K562 (cell line): ENCODE results near the gene CYP1B1.

Experiments
- CREB1 ChIP-seq, 2 experiments: sonication (generic) in 1 of 2; formaldehyde crosslinking in 1 of 2; IDR thresholded peaks; 2 replicates each; pipeline versions ENCODE4 v1.6.1 to v1.8.0; 2012 to 2022; ENCODE audit warnings: inconsistent platforms in 1 of 2, mild to moderate bottlenecking in 1 of 2, missing genetic modification reagents in 1 of 2, moderate library complexity in 1 of 2
- EGR1 ChIP-seq: fragments of 450-650 bp; conservative IDR thresholded peaks from 2 replicates; pipeline ENCODE4 v1.6.1; 2017; ENCODE audit warnings: mild to moderate bottlenecking
- HNRNPUL1 ChIP-seq: fragments of 200-400 bp; formaldehyde crosslinking; IDR thresholded peaks from 2 replicates; pipeline ENCODE4 v1.6.1; 2017; ENCODE audit warnings: low read length
- JUND ChIP-seq, 2 experiments: IDR thresholded peaks; 2 replicates in 1 of 2; 3 replicates in 1 of 2; pipeline ENCODE4 v1.6.1; 2011; ENCODE audit warnings: borderline replicate concordance in 2 of 2, low read depth in 2 of 2, low read length in 2 of 2, improper control_type of control experiment in 1 of 2, missing biosample characterization in 1 of 2, missing genetic modification characterization in 1 of 2, missing genetic modification reagents in 1 of 2
- MAFK ChIP-seq: IDR thresholded peaks from 2 replicates; pipeline ENCODE4 v1.6.1; 2011; ENCODE audit warnings: low read length, improper control_type of control experiment
- TF ChIP-seq, protein P1 (sequence below), 3 experiments: IDR thresholded peaks in 2 of 3; conservative IDR thresholded peaks in 1 of 3; 2 replicates each; pipeline ENCODE4 v1.5.1; 2011 to 2012; ENCODE audit warnings: low read length in 3 of 3, mild to moderate bottlenecking in 3 of 3, control low read depth in 2 of 3, improper control_type of control experiment in 1 of 3, inconsistent platforms in 1 of 3, low read depth in 1 of 3, mixed read lengths in 1 of 3, moderate library complexity in 1 of 3; ENCODE audit not compliant: insufficient read depth in 2 of 3

DNA sequence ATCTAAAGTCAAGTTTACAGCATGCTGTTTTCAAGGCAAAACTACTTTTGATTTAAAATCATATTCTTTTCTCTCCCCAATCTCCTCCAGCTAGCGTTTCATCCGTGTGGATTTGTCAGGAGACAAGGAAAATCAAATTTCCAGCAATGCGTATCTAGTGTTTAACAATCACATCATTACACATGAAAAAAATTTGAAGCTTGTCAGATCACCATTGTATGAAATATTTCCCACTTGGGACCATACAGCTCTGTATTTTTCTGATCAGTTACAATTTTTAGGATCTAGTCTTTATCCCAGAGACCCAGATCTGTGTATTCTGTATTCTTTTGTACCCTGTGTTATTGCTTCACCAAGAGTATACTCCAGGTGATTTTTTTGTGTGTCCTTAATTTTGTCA is 28.6 kb upstream of the CYP1B1 start:
- TF ChIP-seq EGR1 = no peak
- TF ChIP-seq JUND (IDR thresholded peaks at IDR 0.05; ENCODE audit: borderline replicate concordance, low read depth, low read length) = no peak
- TF ChIP-seq JUND (tag; IDR thresholded peaks at IDR 0.05; ENCODE audit: borderline replicate concordance, low read depth, low read length) = no peak
- TF ChIP-seq CREB1 (IDR thresholded peaks at IDR 0.05) = no peak
- no peak for TF ChIP-seq CREB1 (CRISPR knock-in tag; IDR thresholded peaks at IDR 0.05)
- TF ChIP-seq HNRNPUL1 = no peak
- TF ChIP-seq MAFK = no peak
- TF ChIP-seq, protein P1, sequence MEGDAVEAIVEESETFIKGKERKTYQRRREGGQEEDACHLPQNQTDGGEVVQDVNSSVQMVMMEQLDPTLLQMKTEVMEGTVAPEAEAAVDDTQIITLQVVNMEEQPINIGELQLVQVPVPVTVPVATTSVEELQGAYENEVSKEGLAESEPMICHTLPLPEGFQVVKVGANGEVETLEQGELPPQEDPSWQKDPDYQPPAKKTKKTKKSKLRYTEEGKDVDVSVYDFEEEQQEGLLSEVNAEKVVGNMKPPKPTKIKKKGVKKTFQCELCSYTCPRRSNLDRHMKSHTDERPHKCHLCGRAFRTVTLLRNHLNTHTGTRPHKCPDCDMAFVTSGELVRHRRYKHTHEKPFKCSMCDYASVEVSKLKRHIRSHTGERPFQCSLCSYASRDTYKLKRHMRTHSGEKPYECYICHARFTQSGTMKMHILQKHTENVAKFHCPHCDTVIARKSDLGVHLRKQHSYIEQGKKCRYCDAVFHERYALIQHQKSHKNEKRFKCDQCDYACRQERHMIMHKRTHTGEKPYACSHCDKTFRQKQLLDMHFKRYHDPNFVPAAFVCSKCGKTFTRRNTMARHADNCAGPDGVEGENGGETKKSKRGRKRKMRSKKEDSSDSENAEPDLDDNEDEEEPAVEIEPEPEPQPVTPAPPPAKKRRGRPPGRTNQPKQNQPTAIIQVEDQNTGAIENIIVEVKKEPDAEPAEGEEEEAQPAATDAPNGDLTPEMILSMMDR (IDR thresholded peaks at IDR 0.05 in 2 of 3, conservative IDR thresholded peaks at IDR 0.05 in 1 of 3; ENCODE audit: insufficient read depth in 2 of 3, low read depth in 1 of 3, low read length in 3 of 3) = no peak
